Body of pancreas (tissue), 4 donors: ENCODE results near the gene GNAS-AS1.

Source experiments
- CTCF ChIP-seq, 7 experiments: fragments of 450-650 bp in 4 of 7; fragments of 200-600 bp in 3 of 7; sonication (generic) in 3 of 7; IDR thresholded peaks; one replicate each; pipeline ENCODE4 v1.5.1; 2016 to 2019; ENCODE audit warnings: antibody characterized with exemption in 7 of 7
- POLR2A ChIP-seq, 3 donors: fragments of 450-650 bp; IDR thresholded peaks; one replicate each; pipeline ENCODE4 v1.6.1; 2016; ENCODE audit warnings: antibody characterized with exemption in 3 of 3, mild to moderate bottlenecking in 2 of 3

- TF ChIP-seq CTCF (IDR thresholded peaks at IDR 0.05) (no peak), POLR2A (IDR thresholded peaks at IDR 0.05) (no peak)
Measured at GRCh38 chr20:58868795-58869194, 18.1 kb upstream of the GNAS-AS1 start.
